ENCODE measurements around the gene CDK2AP2.
A peak's percentile ranks its signal among the peaks of the same experiment; 100 is the strongest.
"Not testable (repeated sequence)": the region's sequence is repeated elsewhere in the genome, so short reads cannot be mapped to it uniquely, and the experiment has no call there.

The CDK2AP2 gene

DNA sequence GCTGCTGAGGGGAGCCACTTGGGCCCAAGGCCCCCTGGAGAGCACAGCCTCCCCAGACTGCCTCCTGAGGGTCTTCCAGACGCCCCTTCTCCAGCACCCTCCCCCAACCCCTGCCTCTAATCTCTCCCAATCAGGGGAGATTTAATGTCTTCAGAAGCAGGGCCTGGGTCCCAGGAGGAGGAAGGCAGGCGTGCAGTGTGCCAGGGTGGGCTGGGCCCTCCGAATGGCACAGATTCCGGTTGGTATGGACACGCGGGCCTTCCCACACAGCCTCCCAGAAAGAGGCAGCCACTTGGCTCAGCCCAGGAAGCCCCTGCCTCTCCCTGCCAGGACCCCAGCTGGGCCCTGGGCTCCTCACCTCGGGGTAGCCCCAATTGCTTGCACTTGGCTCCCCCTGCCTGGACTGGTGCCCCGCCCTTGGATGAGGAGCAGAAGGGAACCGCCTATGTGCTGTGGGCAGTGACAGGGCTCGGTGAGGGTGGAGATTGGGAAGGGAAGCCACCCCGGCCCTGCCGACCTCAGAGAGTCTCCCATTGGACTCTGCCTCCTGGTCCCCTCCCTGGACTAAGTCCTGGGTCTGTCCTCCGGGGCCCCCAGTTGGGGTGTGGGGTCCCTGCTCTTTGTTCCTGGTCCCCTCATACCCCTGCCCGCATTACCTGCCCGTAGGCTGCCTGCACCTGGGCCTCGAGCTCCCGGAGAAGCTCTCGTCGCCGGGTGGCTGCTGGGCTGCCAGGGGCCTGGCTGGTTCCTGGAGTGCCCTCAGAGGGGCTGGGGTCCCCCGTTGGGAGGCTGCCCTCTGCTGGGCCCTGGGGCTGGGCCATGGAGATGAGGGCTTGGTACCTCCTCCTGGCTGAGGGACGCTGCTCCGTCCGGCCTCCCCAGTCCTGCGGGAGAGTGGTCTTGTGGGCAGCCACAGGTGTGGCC is 15.9 kb upstream of the CDK2AP2 start:
- no peak for DNase-seq (ENCODE audit: low spot score)

DNA sequence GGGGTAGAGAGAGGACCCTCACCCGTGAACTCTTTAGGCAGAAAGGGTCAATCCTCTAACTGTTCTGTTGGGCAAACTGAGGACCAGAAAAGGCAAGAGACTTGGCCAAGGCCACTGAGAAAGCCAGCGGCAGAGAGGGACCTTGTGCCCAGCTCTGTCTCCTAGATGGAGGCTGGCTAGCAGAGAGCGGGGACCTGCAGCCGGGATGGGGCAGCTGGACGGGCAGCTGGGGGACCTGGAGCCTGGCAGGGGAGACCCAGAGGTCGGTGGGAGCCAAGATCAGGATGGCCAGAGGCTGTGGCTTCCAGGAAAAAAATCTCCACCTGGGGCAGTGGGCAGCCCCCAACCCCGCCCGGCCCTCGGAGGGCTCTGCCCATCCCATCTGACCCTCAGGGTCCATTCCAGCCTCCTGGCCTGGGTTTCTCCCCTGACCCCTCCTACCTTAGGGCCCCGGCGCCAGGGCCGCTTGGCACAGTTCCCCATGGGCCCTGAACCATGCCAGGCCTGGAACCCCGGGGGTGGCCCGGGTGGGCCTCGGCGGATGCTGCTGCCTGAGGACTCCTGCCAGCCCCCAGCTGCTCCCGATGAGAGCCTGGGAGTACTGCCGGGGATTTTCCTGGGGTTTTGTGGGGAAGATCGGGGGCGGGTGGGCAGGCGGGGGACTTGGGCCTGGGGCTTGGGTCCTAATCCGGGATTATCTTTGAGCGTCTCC is 15.0 kb upstream of the CDK2AP2 start, which contains the start of gene CABP2:
CABP2 (minus strand) TSS at position 603 of the 712 bp plus-strand sequence; CDS start at position 483, 120 bp downstream.
- DNase-seq (ENCODE audit: low spot score) = no peak

DNA sequence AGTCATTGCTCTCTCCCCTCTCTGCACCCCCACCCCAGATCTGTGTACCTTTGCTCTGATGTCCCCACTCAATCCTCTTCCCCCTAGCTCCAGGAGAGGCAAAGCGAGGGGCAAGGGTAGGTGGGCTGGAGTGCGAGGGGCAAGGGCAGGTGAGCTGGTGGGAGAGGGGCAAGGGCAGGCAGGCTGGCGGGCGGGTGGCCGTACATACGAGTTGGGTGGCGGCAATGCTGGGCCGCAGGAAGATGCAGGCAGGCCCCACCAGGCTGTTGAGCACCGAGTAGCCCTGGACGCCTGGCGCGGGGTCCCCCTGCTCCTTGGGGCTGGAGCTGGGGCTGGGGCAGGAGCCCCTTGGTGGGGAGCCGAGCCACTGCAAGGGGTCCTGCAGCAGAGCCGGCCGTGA is 14.4 kb upstream of the CDK2AP2 start:
- no peak for DNase-seq (ENCODE audit: low spot score)

DNA sequence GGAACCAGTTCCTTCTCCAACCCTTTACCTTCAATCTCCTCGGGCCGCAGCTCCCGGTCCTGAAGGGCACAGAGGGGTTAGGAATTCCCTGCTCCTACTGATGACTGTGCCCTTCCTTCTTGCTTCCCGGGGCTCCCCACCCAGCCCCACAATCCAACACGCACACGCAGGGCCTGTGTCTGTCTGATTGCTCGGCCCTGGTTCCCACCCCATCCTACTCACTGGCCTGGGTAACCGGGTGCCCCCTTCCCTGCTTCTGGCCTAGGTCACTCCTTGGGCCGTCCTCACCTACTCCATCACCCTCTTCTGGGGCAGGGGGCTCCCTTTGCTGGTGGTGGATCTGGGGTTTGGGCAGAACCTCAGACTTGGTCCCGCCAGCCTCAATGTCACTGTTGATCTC is 14.0 kb upstream of the CDK2AP2 start:
- no peak for DNase-seq (ENCODE audit: low spot score)

DNA sequence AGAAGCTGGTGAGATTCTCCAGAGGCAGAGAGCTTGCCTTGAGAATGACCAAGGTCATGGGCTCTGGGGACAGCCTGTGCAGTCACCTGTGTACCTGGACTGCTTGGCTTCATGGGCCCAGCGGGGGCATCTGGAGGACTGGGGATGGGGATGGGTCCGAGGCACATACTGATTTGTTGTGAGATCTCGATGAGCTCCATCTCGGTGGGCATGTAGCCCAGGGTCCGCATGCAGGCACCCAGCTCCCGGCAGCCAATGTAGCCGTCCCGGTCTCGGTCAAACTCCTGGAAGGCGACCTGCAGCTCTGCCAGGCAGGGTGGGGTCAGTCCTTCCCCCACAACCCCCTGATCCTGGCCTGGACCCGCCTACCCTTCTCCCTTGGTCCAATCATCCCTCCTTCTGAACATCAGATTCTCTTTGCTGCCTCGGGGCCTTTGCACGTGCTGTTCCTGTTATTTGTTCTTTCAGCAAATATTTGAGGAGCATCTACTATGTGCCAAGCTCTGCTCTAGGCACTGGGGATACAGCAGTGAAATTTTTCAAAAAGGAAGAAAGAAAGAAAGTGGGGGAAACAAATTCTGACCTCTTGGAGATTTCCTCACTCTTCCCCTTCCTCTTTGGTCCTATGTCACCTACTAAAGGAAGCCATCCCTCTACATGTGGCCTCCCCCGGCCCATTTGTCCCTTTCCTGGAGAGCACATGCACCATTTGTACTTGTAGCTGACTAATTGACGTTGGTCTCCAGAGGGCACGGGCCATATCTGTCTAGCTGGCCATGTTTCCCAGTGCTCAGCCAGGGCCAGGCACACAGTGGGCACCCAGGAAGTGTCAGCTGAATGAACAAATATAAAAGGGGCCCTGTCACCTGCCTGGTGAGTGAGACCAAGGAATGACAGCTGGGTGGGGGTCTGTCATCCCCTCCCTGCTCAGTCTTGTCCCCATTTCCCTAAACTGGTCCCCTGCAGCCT is 13.2 kb upstream of the CDK2AP2 start:
- no peak for DNase-seq (ENCODE audit: low spot score)

DNA sequence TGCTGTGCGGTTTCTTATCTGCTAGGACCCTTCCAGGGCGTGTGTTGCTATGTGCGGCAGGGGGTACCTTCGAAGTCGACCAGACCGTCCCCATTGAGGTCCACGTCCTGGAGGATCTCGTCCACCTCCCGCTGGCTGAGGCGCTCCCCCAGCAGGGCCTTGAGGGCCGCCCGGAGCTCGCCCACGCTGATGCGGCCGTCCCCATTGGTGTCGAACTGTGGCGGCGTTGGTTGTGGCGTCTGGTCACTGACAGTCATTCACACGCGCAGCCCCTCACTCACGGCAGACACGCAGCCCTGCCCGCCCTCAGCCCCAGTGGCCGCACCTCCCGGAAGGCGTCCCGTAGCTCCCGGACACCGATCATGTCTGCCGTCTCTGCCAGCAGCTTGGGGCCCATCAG is 11.8 kb upstream of the CDK2AP2 start:
- DNase-seq (ENCODE audit: low spot score) = no peak

DNA sequence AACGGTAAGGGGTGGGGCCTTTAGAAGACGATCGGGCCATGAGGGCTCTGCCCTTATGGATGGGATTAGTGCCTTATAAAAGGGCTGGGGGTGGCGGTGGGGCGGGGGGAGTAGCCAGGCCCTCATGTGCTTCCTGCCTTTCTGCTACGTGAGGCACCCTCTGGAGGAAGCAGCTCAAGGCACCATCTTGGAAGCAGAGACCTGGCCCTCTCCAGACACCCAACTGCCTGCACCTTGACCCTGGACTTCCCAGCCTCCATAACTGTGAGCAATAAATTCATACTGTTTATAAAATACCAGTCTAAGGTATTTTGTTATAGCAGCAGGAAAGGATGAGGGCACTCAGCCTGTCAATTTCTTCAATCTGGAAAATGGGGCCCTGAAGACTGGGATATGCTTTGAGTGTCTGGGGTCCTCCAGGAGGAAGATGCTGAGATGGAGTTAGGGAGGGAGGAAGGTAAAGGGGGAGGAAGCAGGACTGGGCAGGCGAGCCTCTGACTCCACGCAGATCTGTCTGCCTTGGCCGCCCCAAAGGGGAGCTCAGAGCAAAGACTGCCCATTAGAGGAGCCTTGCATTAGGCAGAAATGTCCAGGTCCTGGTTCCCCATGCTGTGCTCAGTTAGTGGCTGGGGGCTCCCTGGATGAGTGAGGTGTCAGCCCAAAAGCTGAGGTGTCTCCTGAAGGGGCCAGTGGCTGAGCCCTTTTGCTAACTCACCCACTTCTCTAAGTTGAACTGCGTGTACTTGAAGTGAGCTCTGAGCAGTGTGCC is 10.0 kb upstream of the CDK2AP2 start:
- DNase-seq (ENCODE audit: low spot score) = no peak

DNA sequence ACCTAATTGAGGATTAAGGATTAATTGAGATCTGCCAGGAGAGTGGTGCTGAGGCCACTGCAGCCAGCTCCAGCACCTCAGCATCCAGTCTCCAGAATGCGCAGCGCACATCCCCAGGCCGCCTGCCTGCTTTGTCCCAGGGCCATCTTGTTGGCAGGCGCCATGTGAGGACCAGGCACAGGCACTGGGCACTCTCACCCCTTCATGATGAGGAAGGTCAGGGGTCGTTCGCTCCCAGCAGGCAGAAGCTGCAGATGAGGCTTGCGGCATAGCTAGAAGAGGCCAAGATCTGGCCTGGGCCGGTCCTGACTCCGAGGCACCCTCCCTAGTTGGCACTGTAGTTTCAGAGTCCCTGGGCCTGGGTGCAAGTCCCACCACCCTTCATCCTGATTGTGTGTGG is 8.8 kb upstream of the CDK2AP2 start:
- no peak for DNase-seq (ENCODE audit: low spot score)

DNA sequence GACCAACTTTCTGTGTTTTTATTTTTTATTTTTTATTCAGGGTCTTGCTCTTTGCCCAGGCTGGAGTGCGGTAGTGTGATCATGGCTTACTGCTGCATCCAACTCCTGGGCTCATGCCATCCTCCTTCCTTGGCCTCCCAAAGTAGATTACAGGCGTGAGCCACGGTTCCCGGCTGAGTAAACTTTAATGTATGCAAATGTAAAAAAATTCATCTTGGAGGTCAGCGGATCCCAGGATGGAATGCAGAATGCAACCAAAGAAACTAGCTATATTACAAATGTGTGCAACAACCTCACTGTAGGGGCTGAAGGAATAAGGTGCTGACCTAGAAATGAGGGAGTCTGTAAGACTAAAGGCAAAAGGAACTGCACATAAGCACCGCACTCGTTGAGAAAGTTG is 6.2 kb upstream of the CDK2AP2 start:
- no peak for DNase-seq (ENCODE audit: low spot score)

DNA sequence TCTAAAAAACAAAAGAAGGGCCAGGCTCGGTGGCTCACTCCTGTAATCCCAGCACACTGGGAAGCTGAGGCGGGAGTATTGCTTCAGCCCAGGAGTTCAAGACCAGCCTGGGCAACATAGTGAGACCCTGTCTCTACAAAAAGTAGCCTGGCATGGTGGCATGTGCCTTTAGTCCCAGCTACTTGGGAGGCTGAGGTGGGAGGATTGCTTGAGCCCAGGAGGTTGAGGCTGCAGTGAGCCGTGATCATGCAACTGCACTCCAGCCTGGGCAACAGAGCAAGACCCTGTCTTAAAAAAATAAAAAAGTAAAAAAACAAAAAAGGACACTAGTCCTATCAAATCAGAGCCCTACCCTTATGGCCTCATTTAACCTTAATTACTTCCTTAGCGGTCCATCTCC is 3.6 kb upstream of the CDK2AP2 start:
- not testable (repeated sequence) for DNase-seq (ENCODE audit: low spot score)

DNA sequence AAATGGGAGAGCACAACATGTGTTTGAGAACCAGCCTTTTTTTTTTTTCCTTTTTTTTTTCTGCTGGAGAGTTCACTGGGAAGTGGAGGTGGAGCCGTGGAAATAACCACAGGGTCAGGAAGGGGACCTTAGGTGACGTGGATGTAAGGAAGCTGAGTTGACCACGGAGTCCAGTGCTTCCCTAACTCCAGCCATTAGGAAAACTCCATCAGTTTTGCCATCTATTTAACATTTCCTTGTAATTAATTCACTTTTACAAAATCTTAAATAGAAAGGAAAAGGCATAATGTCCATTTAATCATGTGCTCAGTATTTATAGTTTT is 2.0 kb upstream of the CDK2AP2 start:
- DNase-seq (ENCODE audit: low spot score) = no peak

DNA sequence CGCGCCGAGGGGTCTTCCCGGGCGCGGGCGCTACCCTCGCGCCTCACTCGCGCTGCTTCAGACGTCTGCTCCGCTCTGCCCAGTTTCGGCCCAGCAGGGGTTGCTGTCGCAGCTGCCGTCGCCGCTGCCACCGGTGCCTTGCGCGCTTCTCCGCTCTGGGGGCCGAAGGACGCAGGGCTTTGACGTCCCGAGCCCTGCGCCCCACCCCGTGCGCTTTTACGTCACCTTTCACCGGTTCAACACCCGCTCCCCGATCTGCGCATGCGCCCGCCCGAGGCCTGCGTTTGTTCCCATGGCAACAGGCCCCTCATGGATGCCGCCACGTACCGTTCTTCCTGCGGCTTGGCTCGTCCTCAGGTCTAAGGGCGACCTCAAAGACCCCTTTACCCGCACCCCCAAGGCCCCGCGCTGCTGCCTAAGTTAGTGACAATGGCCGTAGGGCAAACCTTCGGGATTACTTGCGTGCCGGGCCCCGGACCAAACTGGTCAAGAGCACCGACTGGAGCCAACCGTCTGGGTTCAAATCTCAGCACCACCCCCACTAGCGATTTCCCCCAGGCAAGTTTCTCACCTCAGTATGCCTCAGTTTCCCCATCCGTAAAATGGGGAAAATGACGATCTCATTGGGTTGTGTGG is 642 bp upstream of the CDK2AP2 start:
- DNase-seq (ENCODE audit: low spot score) = peak; percentile 100

DNA sequence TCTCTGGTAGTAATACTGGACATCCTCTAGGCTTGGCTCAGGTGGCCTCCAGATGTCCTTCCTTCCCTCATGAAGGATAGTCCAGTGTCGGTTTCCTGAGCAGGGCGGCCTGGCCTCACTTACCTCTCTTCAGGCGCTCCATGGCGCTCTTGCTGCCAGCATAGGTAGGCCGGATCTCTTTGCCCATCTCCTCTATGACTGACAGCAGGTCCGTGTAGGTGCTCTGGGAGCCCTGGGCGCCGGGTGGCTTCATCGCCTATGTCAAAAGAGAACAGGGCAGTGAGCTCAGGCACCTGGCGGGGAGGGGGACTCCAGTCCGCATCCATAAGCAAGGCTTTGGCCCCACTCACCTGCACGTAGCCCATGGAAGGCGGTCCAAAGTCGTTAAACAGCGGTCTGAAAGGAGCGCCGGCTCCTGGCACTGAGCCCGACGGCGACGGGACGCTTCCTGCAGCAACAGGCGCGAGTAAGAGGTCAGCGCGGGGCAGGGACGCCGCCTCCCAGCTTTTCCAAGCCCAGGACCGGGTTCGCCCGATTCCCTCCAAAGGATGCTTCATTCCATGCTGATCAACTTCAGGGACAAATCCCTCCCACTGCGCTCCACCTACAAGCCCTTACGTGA is 609 bp downstream of the CDK2AP2 start:
- DNase-seq (ENCODE audit: low spot score) = peak; percentile 98

DNA sequence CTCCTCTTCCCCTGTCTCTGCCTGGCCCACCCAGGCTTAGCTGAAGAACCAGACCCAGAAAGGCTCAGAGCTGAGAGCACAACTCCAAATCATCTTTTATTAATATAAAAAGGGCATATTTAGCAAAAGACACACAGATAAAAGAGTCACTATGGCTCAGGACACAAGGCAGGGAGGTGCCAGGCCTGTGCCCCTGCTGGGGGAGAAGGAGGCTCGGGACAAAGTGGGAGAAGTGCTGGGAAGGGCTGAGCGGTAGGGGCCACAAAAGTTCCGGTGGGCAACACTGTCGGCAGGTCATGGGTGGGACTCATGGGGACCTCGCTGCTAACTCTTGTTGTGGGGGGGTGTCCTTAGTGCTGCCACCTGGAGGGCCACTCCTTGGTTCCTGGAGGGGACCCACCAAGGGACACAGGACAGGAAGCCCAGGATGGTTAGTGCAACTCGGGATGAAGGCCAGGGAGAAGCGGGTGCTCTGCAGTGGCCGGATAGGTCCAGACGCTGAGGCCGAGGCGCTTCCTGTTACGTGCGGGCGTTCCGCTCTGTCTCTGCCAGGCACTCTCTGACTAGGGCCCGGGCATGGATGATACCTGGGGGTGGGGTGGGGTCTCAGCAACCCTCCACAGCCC is 1.4 kb downstream of the CDK2AP2 start:
- DNase-seq (ENCODE audit: low spot score) = no peak

DNA sequence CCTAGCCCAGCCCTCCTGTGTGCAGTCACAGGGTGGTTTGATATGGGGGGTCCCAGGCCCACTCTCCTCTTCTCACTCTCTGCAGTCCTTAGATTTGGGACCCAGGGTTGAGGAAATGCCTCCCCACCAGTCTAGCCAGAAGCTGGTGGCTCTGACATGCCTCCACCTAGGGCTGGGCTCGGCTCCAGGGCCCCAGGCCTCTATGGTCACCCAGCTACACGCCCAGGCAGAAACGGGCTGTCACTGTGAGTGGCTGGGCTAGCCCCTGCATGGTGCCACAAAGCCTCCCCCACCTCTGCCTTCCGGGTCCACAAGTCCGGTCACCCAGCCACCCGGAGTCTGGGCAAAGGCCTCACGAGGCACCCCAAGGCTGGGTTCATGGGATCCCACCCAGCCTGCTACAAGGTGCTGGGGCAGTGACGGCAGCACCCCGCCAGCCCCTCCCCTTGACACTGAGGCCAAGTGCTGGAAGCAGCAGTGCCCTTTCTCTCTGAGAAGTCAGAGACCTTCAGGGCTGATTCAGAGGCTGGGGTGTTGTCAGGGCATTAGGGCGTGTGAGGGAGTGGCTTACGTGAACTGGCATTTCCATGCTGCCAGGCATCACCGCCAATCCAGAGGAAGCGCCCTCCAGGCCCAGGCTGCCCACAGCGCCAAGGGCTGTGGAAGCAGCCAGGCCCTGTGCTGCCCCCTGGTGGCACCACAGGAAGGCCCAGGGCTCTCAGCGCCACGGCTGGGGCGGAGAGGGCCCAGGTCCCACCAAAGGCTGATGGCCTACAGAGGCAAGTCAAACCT is 2.2 kb downstream of the CDK2AP2 start:
- DNase-seq (ENCODE audit: low spot score) = peak; percentile 100

DNA sequence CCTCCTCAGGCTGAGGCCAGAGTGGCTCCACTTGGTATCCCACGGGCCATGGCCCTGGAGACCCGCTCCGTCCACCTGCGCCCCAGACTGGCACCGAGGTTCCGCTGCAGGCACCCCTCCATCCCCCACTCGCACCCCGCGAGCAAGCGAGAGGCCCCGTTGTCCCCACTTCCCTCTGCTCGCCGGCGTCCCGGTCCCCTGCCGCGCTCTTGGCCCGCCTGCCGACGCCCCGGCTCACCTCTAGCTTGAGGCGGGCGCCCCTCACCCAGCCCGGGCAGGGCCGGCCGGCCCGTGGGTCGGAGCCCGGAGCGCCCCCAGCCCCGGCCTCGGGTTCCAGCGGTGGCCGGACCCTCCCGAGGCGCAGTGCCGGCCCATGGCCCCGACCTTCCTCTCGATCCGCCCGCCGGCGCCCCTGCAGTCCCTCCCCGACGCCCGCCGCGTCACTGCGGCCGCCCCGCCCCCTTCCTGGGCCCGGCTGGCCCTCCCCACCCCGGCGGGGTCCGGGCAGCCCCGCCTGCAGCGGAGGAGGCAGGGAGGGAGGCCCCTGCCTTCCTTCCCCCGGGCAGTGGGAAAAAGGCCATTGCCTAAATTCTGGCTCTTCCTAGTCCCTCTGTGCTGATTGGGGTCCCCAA is 2.9 kb downstream of the CDK2AP2 start, which contains the start of gene PITPNM1:
PITPNM1 (minus strand) TSS at position 414 of the 632 bp plus-strand sequence. CDS start 1,183 bp downstream, outside the sequence.
- peak; percentile 99 for DNase-seq (ENCODE audit: low spot score)

DNA sequence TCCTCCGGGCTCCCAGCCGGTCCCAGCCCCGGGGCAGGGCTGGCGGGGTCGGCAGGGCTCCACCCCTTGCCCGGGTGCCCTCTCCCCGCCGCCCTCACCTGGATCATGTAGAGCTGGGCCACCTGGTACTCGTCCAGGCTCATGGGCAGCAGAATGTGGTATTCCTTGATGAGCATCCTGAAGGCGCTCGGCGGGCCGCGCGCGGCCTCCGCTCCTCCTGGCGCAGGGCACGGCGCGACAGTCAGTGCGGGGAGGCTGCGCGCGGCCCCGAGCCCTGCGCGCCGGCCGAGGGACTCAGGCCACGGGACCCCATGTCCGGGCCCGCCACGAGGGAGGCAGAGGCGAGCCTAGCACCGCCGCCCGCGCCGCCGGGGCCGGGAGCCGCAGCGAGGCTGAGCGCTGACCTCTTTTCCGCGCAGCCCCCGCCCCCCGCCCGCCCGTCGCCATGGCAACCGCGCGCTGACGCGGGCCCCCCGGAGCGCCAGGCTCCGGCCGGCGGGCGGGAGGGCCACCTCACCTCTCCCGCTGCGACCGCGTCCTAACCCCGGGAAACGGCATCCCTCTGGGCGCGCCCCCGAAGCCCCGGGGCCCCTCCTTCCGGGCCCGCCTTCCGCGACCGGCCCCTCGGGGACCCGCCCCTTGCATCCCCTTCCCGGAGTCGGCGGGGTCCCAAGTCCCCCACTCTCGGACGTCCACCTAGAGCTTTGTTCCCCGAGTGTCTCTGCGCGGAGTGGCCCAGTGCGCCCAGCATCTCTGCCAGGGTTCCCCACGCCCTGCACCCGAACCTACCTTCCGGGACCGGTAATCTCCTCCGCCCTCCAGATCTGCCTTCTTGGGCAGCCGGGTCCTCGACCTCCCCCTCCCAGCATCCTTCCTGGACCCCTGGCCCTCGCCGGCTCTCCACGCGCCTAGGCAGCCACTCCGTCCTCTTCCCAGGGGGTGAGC is 3.7 kb downstream of the CDK2AP2 start:
- peak; percentile 98 for DNase-seq (ENCODE audit: low spot score)

Measured in HuH-7.5 (cell line).